ENCODE measurements around the gene ST6GALNAC1.
A peak's percentile ranks its signal among the peaks of the same experiment; 100 is the strongest.

The ST6GALNAC1 gene

GRCh38 chr17:76687298-76688164 lies 44.0 kb upstream of the ST6GALNAC1 start:
- TF ChIP-seq CTCF (conservative IDR thresholded peaks at IDR 0.05; ENCODE audit: low read length): no peak
- peak; percentile 76 for DNase-seq (ENCODE audit: low read depth)
- no peak overlapping the region for H3K4me3 ChIP-seq (ENCODE audit: low read length)

GRCh38 chr17:76686538-76687297 lies 43.2 kb upstream of the ST6GALNAC1 start:
- no peak overlapping the region for H3K4me3 ChIP-seq (ENCODE audit: low read length)
- no peak for TF ChIP-seq CTCF (conservative IDR thresholded peaks at IDR 0.05; ENCODE audit: low read length)
- DNase-seq (ENCODE audit: low read depth): no peak

GRCh38 chr17:76685846-76686245 lies 42.3 kb upstream of the ST6GALNAC1 start:
- no peak overlapping the region for H3K4me3 ChIP-seq (ENCODE audit: low read length)
- DNase-seq (ENCODE audit: low read depth): no peak
- no peak for TF ChIP-seq CTCF (conservative IDR thresholded peaks at IDR 0.05; ENCODE audit: low read length)

- DNase-seq (ENCODE audit: low read depth): no peak
- no peak for TF ChIP-seq CTCF (conservative IDR thresholded peaks at IDR 0.05; ENCODE audit: low read length)
- H3K4me3 ChIP-seq (ENCODE audit: low read length): no peak overlapping the region
Observed at GRCh38 chr17:76685366-76685765, 41.8 kb upstream of the ST6GALNAC1 start.

GRCh38 chr17:76684756-76685155 lies 41.2 kb upstream of the ST6GALNAC1 start:
- no peak for TF ChIP-seq CTCF (conservative IDR thresholded peaks at IDR 0.05; ENCODE audit: low read length)
- DNase-seq (ENCODE audit: low read depth): no peak

GRCh38 chr17:76683921-76684745 lies 40.6 kb upstream of the ST6GALNAC1 start:
- DNase-seq (ENCODE audit: low read depth): no peak
- TF ChIP-seq CTCF (conservative IDR thresholded peaks at IDR 0.05; ENCODE audit: low read length): no peak

More at GRCh38 chr17:76684756-76685155, 41.2 kb upstream of the ST6GALNAC1 start:
- no peak overlapping the region for H3K4me3 ChIP-seq (ENCODE audit: low read length)

More at GRCh38 chr17:76683921-76684745, 40.6 kb upstream of the ST6GALNAC1 start:
- no peak overlapping the region for H3K4me3 ChIP-seq (ENCODE audit: low read length)

Data from AG10803 (cell line).